ENCODE measurements around the gene TMEM183A.
A peak's percentile ranks its signal among the peaks of the same experiment; 100 is the strongest.

The TMEM183A gene

GRCh38 chr1:203045821-203046594 lies 38.8 kb downstream of the TMEM183A start:
- peak; percentile 24 for DNase-seq (ENCODE audit: low read depth)

GRCh38 chr1:203046984-203047630 lies 39.9 kb downstream of the TMEM183A start:
- peak; percentile 87 for DNase-seq (ENCODE audit: low read depth)

DNA sequence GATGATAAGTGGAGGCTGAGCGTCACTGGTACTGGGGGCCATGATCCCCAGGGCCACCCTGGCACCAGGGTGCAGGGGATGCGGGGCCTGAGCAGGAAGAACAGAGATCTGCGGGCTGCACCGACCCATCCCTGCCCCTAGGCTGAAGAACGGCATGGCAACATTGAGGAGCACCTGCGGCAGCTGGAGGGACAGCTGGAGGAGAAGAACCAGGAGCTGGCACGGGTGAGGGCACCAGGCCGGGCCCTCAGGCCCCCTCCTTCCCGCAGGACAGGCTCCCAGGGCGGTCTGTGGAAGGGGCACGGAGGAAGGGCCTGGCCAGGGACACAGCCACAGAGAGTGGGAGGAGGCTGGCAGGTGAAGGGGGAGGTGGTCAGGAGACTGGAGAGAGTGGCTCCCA lies 40.9 kb downstream of the TMEM183A start:
- no peak for DNase-seq (ENCODE audit: low read depth)

DNA sequence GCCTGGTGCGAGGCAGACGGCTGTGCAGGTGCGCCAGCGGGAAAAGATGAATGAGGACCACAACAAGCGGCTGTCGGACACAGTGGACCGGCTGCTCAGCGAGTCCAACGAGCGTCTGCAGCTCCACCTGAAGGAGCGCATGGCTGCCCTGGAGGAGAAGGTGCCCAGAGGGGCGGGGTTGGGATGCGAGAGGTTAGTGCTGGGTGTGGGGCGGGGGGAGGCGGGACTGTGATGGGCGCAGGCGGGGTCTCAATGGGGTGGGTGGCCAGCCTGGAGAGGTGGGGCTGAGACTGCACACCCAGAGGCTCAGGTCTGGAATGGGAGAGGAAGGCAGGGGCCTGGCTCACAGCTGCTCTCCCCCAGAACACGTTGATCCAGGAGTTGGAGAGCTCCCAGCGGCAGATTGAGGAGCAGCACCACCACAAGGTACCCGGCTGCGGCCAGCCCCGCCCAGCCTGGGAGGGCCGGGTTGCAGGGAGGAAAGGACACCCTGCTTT lies 41.4 kb downstream of the TMEM183A start:
- DNase-seq (ENCODE audit: low read depth), result peak; percentile 41

GRCh38 chr1:203049077-203049476 lies 41.9 kb downstream of the TMEM183A start:
- DNase-seq (ENCODE audit: low read depth), result no peak

- DNase-seq (ENCODE audit: low read depth), result no peak
Observed at GRCh38 chr1:203049576-203050180, 42.5 kb downstream of the TMEM183A start.

- DNase-seq (ENCODE audit: low read depth), result no peak
Observed at GRCh38 chr1:203050826-203051225, 43.7 kb downstream of the TMEM183A start.

DNA sequence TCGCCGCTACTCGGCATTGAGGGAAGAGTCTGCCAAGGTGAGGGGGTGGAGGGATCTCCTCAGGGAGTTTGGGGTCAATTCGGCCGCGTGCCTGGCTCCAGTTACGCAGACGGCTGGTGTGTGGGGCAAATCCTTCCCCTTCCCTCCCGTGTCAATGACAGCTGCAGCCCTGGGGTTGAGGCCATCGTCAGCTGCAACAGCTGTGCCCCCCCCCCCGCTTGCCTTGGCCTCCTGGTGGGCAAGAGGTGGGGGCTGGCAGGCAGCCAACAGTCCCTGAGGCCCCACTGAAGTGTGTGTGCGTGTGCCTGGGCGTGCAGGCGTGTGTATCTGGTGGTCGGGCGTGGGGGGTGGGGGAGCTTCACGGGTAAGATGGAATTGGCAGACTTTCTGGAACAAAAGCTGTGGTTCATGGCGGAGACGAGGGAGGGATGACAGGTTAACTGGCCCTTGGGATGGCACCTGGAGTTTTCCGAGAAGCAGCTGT lies 44.7 kb downstream of the TMEM183A start:
- DNase-seq (ENCODE audit: low read depth), result no peak

DNA sequence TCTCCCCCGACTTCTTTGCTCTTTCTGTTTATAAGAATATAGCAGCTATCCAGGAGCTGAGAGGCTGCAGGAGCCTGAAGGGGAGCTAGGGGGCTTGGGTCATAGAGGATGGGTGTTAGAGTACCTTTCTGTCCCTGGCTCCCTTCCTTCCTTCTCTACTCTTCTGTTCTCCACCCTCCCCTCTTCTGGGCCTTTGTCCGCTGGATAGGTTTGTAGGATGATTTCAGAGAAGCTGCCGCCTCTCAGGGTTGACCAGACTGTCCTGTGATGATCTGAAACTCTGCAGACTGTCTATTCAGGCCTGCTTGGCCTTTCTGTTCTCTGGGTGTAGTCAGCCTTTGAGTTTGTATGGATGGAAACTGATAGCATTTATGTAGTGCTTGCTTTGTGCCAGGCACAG lies 45.4 kb downstream of the TMEM183A start:
- no peak for DNase-seq (ENCODE audit: low read depth)

GRCh38 chr1:203054184-203054583 lies 47.0 kb downstream of the TMEM183A start:
- DNase-seq (ENCODE audit: low read depth), result no peak

GRCh38 chr1:203054642-203055041 lies 47.5 kb downstream of the TMEM183A start:
- no peak for DNase-seq (ENCODE audit: low read depth)

DNA sequence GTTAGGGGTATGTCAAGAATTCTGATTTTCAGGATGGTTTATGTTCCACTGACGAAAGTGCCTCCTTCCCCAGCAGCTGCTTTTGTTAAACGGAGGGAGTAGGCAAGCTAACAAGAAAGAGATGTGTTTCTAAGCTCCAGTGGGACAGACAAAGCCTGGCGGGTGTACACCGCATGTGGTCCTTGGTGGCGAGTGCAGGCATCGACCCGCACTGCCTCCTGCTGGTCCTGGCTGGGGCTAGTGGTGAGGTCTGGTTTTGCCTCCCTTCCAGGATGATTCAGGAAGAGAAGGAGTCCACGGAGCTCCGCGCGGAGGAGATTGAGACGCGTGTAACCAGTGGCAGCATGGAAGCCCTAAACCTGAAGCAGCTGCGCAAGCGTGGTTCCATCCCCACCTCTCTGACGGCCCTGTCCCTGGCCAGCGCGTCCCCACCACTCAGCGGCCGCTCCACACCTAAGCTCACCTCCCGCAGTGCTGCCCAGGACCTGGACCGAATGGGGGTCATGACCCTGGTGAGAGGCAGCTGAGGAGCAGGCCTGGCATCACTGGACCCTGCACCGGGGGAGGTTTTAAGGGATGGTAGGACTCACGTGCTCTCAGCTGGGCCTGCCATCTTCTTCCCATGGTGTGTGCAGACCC lies 48.1 kb downstream of the TMEM183A start:
- no peak for DNase-seq (ENCODE audit: low read depth)

GRCh38 chr1:203056012-203056411 lies 48.8 kb downstream of the TMEM183A start:
- DNase-seq (ENCODE audit: low read depth), result no peak

DNA sequence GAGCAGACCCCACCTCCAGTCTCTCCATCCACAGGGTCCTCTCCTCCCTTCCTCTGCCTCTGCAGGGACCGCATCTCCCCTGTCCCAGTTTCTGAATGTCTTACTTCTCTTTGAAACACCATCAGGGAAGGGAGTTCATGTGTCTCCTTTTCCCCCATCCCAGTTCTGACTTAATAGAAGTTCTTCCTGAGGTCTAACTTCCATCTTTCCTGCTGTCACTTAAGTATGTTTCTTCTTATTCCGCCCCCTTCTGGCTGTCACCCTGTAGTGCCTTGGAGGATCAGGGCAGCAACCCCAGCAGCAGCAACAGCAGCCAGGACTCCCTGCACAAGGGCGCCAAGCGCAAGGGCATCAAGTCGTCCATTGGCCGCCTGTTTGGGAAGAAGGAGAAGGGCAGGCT lies 49.3 kb downstream of the TMEM183A start:
- DNase-seq (ENCODE audit: low read depth), result no peak

DNA sequence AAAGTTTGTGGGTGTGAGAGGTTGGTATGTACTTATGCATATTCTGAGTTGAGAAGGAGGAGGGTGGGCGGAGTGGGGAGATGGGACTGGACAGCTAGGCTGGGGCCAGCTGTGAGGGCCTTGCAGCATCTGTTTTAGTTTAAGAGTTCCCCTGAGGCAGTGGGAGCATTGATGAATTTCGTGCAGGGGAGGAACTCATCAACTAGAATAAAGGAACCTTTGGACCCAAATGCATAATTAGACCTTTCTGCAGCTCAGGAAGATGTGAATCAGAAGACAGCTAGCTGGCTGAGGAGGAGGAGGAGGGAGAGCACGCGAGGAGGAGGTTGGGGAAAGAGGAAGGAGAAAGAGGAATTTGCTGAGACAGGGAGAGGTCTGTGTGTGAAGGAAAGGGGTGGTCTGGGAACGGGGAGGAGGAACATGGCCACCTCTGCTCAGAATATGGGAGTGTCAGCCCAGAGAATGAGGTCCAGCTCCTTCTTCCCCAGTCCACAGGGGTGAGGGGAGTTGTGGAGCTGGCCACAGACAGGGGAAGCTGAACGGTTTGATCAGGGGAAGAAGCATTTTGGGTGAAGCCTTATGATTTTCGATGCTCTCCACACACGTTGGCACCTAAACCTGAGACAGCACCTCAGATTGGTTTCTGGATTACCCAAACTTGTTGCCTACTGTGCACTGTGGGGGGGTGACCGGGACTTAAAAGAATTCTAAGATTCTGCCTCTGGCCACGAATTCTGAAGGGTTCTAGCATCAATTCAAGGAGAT lies 50.9 kb downstream of the TMEM183A start:
- DNase-seq (ENCODE audit: low read depth), result no peak

DNA sequence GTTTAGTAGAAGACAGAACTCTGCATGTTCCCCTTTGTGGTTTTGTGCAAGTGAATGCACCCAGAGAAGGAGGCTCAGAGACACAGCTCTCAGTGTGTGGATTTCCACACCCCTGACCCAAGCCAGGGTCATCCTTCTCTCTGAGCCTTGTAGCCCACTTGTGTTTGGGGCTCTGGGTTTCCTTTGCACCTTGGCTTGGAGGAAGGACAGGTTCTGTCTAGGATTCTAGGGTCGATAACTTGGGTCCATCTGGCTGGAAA lies 51.4 kb downstream of the TMEM183A start:
- DNase-seq (ENCODE audit: low read depth), result no peak

GRCh38 chr1:203059485-203059884 lies 52.3 kb downstream of the TMEM183A start:
- DNase-seq (ENCODE audit: low read depth), result no peak

GRCh38 chr1:203060115-203060514 lies 52.9 kb downstream of the TMEM183A start:
- DNase-seq (ENCODE audit: low read depth), result no peak

DNA sequence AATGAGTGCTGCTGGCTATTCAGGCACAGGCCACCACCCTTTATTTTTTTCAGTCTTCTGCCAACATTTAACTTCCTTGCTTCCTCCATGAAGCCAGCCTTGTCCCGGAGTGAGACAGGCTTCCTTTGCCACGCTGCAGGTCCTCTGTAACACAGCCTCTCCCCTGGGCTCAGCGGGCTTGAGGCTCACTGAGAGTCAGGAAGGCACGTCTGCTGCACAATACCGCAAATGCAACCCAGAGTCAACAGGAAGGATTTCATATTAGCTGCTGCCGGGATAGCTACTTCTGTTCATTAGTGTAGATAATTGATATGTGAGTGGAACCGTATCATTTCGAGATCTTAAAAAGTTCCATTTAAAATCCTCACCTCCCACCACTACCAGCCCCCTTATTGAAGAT lies 56.1 kb downstream of the TMEM183A start:
- no peak for DNase-seq (ENCODE audit: low read depth)

GRCh38 chr1:203065191-203065590 lies 58.0 kb downstream of the TMEM183A start:
- no peak for DNase-seq (ENCODE audit: low read depth)

DNA sequence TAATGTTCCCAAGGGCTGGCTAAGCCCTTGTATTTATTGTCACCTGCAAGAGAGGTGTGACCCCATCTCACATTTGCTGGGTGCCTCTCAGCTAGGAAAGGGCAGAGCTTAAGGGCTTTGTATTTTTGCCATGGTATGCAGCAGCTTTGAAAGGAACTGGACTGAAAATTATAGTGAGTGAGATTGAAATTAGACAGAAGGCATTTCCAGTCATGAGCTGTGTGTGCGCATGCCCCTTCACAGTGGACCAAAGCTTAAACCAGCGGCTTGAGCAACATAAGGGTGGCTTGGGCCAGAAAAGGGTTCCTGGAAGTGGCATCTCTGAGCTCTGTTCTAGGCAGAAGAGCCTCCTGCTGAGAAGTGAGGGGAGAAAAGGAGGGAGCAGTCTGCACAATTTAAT lies 58.8 kb downstream of the TMEM183A start:
- DNase-seq (ENCODE audit: low read depth), result no peak

GRCh38 chr1:203066965-203067364 lies 59.8 kb downstream of the TMEM183A start:
- DNase-seq (ENCODE audit: low read depth), result no peak
